LoVo (cell line): ENCODE data around the gene GRM7.

ENCODE experiments used
- DNase-seq: peaks from one replicate; pipeline ENCODE4 v3.0.0-alpha.2; 2016; ENCODE audit warnings: low spot score

GRM7 gene

DNA sequence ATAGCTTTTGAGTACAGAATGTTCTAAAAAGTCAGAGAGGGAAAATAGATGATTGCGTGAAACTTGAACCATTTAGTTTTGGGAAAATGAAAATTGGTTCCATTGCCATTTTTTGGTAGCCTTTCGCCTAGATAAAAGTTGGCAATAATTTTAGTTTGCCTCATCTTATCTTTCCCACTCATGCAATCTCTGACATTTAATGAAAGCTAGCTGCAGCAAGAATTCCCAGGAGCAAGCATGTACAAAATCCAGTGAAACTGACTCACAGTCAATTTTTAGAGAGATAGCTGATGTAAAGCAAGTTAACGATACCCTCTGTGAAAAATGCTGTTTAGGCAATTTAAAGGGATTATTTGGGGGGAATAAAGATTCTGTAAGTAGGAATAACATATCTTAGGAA lies 797.4 kb downstream of the GRM7 start:
- DNase-seq: no peak

DNA sequence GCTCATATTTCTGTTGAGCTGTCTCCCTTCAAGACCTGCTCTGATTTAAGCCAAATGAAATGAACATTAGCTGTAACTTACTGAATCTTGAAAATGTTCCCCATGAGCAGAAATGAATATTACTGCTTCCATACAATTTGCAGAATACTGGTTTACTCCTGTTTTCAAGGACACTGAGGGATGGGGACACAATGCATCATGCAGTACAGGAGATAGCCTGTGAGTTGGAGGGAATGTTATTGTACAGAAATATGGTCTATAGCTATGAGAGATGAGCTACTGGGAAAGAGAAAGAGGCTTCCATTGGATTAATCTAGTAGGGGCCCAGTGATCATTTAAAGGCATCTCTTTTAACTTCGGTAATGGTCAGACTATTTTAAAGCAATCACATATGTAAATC lies 798.2 kb downstream of the GRM7 start:
- DNase-seq: no peak

DNA sequence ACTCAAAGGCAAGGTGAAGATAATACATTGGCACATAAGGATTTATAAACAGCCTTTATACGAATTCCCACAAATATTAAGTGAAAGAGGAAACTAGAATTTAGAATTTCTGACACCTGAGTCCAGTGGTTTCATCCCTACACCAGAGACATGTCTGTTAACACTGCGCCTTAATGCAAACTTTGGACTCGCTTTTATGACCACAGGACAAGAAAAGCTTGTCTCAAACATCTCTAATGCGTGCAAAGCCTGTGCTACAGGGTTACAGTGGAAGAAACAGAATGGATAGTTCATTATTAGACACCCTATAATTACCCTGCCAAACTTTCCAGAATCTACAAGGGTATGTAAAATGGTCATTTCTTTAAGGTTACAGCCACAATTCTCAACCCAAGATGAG lies 802.9 kb downstream of the GRM7 start:
- no peak for DNase-seq

GRCh38 chr3:7667774-7668173 lies 806.9 kb downstream of the GRM7 start:
- no peak for DNase-seq

GRCh38 chr3:7669641-7670040 lies 808.7 kb downstream of the GRM7 start:
- DNase-seq: no peak

GRCh38 chr3:7678521-7678920 lies 817.6 kb downstream of the GRM7 start:
- DNase-seq: no peak

GRCh38 chr3:7682822-7683229 lies 821.9 kb downstream of the GRM7 start:
- peak; percentile 3 for DNase-seq

DNA sequence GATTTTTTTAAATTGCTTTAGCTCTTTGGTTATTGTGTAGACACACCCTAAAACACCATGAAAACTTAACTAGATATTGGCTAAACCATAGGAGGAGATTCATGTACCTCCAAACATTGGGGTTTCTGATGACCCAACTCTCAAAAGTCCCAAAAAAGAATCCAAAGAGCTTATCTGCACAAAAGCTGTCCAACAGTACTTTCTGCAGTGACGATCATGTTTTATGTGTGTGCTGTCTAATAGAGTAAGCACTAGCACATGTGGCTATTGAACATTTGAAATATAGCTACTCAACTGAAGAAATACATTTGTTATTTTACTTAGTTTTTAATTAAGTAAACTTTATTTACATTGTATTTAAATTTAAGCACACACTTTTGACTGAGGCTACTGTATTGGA lies 822.5 kb downstream of the GRM7 start:
- DNase-seq: no peak

- DNase-seq: no peak
Observed at GRCh38 chr3:7684182-7684715, 823.3 kb downstream of the GRM7 start.

DNA sequence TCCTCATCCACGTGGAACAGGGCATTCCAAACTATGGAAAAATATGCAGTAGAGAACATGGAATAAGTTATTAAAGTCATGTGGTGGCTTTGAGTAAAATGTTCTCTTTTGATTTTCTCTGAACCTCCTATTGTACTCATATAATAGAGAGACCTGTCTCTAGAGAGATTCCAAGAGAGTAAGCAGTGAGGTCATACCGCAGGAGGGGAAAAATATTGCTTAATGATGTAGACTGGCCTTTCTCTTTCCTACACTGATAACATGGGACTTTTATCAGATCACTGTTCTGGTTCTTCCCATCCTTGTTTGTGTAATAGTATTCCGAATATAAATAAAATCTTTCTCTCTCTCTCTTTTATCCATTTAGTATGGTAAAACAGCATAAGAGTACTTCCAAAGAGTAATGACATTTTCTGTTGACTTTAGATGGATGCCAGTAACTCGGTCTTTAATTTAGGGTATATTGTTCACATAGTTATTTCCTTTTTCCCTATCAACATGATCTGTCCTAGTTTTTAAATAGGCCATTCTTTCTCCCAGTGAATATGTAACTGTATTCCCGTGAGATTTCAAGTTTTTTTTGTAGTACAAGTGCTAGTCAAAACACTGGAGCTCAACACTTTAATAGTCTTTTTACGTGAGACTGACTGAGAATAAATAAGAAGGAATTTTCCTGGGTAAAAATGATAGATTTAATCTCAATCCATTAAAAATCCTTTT lies 826.7 kb downstream of the GRM7 start:
- no peak for DNase-seq

DNA sequence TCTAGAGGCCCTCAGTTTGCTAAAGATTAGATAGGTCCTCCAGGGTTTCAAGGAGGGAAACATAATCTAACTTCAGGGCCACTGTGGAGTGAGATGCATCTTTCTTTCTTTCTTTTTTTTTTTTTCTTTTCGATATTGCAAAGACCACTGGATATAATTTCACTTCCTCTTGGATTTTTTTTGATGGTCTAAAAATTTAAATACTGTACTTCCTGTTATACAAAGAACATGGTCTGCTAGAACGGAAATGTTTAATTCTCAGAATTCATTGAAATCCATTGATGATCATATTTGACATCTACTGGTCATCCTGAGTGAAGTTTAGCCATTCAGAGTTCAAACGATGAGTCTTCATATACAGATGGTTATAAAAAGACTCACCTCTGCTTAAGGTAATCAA lies 832.0 kb downstream of the GRM7 start:
- no peak for DNase-seq

- no peak for DNase-seq
Observed at GRCh38 chr3:7693976-7694375, 833.1 kb downstream of the GRM7 start.

DNA sequence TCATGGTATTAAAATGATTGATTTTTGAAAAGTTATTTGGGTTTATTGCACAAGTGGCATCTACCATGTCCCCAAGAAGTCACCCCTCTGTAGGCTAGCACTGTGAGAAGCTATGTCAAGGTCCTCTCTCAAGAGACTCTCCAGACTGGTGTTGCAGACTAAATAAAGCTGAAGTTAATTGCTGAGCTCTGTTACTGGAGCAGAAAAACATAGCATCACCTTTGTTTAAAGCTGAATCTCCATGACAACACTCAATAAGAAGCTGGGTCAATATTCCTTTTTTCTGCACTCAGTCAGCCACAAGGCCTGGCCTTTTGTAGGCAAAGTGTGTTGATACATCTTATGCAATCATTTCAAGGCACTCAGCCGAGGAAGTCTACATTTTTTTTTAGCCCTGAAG lies 834.1 kb downstream of the GRM7 start:
- DNase-seq: no peak

DNA sequence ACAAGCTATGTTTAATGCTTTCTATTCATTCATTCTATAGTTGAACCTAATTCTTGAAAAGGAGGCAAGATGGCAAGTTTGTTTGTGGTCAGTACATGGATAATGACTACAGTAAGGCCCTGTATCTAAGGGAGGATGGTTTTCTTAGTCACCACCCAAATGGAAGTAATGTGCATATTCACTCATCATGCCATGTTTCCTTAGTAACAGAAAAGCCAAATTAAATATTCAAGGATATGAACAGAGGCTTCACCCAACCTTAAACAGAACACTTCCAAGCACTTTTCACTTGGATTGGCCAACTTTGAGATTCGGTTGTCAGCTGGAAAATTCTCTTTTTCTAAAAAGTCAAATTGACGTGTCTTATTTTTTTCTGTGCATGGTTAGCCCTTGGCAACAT lies 835.4 kb downstream of the GRM7 start:
- no peak for DNase-seq

- no peak for DNase-seq
Observed at GRCh38 chr3:7697548-7697947, 836.6 kb downstream of the GRM7 start.

DNA sequence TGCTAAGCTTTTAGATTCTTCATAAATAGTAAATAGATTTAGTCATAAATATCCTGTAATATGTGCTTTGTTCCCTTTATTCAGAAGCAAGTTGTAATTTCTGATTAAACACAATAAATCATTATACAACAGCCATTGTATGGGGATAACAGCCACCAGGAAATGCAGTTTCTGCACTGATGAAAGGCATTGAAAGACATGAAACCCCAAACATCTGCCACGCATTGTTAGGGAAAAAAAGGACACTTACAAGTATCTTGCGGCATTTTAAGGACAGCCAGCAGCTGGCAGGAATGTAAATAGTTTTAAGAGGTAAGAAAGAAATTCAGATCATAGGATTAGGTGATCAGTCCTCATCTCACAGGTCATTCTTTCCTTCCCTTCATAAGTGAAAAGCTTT lies 839.6 kb downstream of the GRM7 start:
- no peak for DNase-seq

GRCh38 chr3:7700977-7701376 lies 840.1 kb downstream of the GRM7 start:
- DNase-seq: no peak

GRCh38 chr3:7707187-7707586 lies 846.3 kb downstream of the GRM7 start:
- no peak for DNase-seq

- DNase-seq: no peak
Observed at GRCh38 chr3:7709376-7710082, 848.6 kb downstream of the GRM7 start.

DNA sequence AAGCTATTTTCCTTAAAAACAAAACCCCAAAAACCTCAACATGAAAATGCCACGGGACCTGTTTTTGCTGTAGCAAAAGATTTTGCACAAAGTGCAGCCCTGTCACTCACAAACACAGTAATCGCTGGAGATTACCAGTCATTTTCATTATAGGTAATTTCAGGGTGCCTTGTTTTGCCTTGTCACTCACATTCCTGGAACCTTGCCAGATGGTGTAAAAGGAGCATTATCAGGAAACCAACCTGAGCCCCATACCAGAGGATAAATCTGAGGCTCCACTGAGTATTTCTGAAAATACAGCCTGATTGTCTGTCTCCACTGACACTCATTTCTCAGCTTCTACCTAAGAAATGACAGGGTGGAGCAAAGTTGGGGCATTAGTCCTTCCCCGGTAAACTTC lies 849.4 kb downstream of the GRM7 start:
- no peak for DNase-seq

GRCh38 chr3:7713724-7714123 lies 852.8 kb downstream of the GRM7 start:
- no peak for DNase-seq

DNA sequence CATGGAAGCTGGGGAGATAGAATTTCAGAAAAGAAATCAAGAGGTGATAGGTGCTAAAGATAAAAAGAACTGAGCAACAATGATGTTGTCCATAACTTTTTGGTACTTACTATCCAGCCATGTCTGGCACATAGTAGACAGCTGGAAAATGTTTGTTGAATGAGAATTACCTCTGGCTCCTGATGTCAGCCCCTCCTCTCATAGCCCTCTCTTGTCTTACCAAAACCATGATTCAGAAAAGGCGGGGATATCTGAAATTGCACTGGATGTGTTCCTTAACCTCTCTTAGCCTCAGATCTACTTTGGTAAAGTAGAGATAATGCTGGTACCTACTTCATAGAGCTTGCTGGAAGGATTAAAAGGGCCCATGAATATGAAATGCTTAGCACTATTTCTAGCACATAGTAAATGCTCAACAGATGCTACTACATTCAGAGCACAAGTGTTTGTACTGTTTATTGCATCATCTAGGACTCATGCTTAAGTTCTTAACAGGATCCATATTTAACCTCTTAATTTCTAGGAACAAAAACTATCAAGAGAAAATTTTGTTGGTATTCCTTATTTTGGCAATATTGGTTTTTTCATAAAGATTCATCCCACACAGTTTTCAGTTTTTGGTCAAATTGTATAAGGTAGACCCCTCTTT lies 859.9 kb downstream of the GRM7 start:
- no peak for DNase-seq

GRCh38 chr3:7721869-7722268 lies 861.0 kb downstream of the GRM7 start:
- DNase-seq: no peak
